GM19397 (cell line): ENCODE results near the gene PLB1.

ENCODE experiments used
- ATAC-seq: cut with Tn5 transposase; IDR thresholded peaks from one replicate; pipeline ENCODE4 v1.9.1; 2021; ENCODE audit warnings: mild to moderate bottlenecking, moderate library complexity; ENCODE audit not compliant: unreplicated experiment

Gene PLB1

DNA sequence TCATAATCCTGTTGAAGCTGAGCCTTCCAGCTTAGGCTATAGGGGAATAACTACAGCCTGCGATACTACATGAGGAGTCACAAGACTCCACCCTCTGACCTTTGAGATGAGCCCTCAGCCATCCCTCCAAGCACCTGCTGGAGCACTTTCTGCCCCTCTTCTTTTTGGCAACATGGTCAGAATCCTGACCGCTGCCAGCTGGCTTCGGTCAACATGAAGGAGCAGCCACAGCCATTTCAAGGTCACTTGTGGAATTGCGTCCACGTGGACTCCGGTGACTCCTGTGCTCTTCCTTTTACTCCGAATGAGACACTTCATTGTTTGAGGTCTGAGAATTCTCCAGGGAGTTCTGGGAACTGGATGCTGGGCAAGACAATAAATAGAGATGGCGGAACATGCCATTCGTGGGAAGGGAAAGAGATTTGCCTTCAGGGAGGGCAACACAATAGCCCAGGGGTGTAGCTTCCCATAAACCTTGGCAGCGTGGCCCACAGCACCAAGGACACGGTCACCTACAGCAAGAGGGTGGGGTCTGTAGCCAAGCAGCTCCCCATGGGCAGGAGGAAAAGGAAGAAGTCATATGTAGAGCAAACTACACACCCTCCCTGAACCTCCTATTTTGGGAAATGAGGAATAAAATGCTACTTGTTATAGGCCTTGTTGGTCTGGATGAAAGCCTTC, 182.5 kb downstream of the PLB1 start:
- no peak for ATAC-seq

- no peak for ATAC-seq
Observed at GRCh38 chr2:28678944-28679343, 183.1 kb downstream of the PLB1 start.

DNA sequence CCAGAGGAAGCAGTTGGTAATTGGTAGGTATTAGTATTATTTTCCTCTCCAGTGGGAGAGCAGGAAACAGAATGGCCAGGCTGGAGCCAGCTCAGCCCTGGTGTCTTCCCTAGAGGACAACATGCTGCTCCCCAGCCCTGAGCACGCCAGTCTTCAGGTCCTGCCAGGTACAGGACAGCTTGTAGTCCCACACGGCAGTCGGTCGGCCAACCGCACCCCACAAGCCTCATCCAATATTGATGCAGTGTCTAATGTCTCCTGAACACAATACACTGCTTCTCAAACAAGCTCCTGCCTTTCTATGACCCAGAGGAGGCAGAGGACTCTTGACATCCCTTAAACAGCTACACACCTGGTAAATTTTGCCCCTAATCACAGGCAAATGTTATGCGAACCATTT, 184.8 kb downstream of the PLB1 start:
- ATAC-seq: no peak

DNA sequence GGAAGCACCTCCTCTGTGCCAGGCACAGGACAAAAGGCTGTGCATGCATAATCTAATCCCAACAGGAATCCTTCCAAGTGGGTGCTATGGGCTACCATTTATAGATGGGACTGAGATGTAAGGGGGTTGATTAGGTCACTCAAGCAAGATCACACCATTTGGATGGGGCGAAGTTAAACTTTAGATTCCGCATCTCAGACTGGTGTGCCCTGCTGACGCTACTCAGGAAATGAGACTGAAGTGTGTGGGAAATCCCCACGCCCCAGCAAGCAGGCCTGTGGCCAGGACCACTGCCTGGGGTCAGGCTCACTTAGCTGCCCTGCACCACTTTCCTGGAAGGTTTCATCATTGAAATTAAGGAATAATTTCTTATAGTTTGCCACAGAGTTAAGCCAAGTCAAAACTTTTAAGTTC, 185.3 kb downstream of the PLB1 start:
- ATAC-seq: peak; percentile 92

DNA sequence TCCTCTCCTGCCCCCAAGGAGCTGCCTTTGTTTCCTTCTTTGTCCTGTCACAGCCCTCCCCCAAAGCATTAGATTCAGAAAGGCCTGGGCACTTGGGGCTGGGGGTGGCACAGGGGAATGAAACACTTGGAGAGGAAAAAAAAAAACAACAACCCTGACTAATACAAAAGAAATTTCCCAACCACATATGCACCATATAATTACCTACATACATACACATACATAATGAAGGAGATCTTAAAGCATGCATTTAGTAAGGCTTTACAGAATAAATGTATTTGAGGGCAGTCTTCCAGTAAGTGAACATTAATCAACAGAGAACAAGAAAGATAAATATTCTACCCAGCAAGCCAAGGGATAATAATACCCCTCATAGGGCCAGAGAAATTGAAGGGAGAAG, 185.7 kb downstream of the PLB1 start:
- ATAC-seq: no peak

DNA sequence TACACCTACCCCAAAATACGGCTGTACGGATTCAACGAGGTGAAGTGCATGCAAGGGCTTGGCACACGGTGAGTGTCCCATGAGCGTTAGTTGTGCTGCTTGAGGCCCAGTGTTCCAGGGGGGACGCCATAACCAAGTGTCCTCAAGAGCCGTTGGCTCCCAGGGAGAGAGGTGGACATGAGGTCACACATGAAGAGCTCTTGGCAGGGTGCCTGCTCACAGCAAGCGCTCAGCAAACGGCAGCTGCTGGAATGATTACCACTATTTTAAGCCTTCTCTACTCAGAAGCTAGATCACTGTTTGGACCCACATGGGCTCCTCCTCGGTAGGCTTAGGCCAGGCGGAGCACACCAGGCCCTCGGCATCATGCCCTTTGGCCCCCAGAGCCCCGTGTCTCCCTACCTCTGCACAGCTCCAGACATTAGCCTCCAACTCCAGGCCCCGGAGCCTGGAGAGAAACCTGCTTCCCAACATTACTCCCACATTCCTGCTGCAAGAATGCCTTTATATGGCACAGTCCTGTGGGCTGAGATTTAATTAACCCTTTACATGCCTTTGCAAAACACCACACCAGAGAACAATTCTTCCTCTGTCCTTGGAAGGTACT, 187.3 kb downstream of the PLB1 start:
- ATAC-seq: no peak

- no peak for ATAC-seq
Observed at GRCh38 chr2:28684142-28684858, 188.4 kb downstream of the PLB1 start.

- no peak for ATAC-seq
Observed at GRCh38 chr2:28687171-28687570, 191.3 kb downstream of the PLB1 start.

DNA sequence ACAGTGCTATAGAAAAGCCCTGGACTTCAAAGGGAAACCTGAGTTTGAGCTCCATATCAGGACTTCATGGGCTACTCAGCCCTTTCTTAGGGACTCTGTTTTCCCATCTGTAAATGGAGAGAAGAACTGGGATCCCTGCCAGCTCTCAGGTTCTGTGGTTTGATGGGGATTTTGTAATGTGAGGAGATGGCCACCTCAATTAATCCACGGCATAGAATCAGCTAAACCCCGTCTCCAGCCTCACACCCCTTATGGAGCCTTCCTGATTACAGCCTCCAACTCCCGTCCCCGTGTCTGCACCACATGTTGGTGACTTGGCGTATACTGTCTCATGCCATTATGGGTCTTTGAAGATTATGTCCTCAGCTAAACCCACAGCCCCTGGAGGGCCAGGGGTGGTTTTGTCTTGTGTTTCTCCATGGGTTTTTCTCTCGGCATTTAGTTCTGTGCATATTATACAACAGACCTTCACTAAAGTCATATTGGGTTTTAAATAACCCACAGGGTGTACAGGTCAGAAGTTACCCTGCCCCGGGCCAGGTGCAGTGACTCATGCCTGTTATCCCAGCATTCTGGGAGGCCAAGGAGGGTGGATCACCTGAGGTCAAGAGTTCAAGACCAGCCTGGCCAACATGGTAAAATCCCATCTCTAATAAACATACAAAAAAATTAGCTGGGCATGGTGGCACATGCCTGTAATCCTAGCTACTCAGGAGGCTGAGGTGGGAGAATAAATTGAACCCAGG, 192.0 kb downstream of the PLB1 start:
- ATAC-seq: no peak

DNA sequence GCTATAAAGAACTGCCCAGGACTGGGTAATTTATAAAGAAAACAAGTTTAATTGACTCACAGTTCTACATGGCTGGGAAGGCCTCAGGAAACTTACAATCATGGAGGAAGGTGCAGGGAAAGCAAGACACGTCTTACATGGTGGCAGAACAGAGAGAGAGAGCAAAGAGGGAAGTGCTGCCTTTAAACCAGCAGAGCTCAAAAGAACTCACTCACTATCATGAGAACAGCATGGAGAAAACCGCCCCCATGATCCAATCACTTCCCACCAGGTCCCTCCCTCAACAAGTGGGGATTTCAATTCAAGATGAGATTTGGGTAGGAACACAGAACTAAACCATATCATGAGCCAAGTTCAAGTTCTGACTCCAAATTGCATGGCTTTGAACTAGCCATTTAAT, 193.0 kb downstream of the PLB1 start:
- ATAC-seq: no peak

DNA sequence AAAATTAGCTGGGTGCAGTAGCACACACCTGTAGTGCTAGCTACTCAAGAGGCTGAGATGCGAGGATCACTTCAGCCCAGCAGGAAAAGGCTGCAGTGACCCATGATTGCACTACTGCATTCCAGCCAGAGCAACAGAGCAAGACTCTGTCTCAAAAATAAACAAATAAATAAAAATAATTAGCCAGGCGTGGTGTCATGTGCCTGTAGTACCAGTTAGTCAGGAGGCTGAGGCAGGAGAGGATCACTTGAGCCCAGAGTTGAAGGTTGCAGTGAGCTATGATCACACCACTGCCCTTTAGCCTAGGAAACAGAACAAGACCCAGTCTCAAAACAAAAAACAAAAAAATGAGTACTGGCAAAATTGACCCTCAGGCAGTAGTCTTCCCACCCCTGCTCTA, 193.9 kb downstream of the PLB1 start:
- ATAC-seq: no peak

GRCh38 chr2:28692411-28692810, 196.6 kb downstream of the PLB1 start:
- ATAC-seq: no peak

GRCh38 chr2:28693223-28693622, 197.4 kb downstream of the PLB1 start:
- ATAC-seq: no peak
